Liver (tissue), 9 donors: ENCODE measurements around the gene KIF5A. TPM values are rescaled to one million over a fixed set of nuclear protein-coding genes. Genes with fewer than 3 reads are reported as not detected.

Source experiments
- DNase-seq: peaks from one replicate; pipeline ENCODE4 v3.0.0-alpha.2; 2017; ENCODE audit warnings: low spot score
- H3K27ac ChIP-seq, 2 donors: one replicate each; pipeline ENCODE4 v1.7.0; 2013; ENCODE audit warnings: inconsistent platforms in 2 of 2, low read length in 2 of 2, control low read depth in 1 of 2, low read depth in 1 of 2, mild to moderate bottlenecking in 1 of 2
- H3K27me3 ChIP-seq, 4 donors: one replicate each; pipeline versions ENCODE4 v1.6.1 to v1.7.0; 2013; ENCODE audit warnings: low read length in 3 of 4, inconsistent platforms in 1 of 4, mild to moderate bottlenecking in 1 of 4, moderate library complexity in 1 of 4; ENCODE audit not compliant: control insufficient read depth in 4 of 4, insufficient read depth in 4 of 4
- H3K36me3 ChIP-seq, 4 donors: one replicate each; pipeline versions ENCODE4 v1.6.1 to v1.7.0; 2013; ENCODE audit warnings: low read length in 3 of 4, mild to moderate bottlenecking in 3 of 4, low read depth in 1 of 4, moderate library complexity in 1 of 4; ENCODE audit not compliant: control insufficient read depth in 4 of 4, insufficient read depth in 3 of 4
- H3K4me1 ChIP-seq, 4 donors: one replicate each; pipeline versions ENCODE4 v1.6.1 to v1.7.0; 2013; ENCODE audit warnings: low read length in 3 of 4, mild to moderate bottlenecking in 3 of 4, moderate library complexity in 1 of 4; ENCODE audit not compliant: control insufficient read depth in 4 of 4, insufficient read depth in 4 of 4
- H3K4me3 ChIP-seq, 3 donors: one replicate each; pipeline versions ENCODE4 v1.6.1 to v1.7.0; 2013; ENCODE audit warnings: low read length in 3 of 3, control low read depth in 1 of 3, low read depth in 1 of 3, mild to moderate bottlenecking in 1 of 3
- H3K9ac ChIP-seq, 2 donors: one replicate each; pipeline ENCODE4 v1.7.0; 2013; ENCODE audit warnings: low read length in 2 of 2, mild to moderate bottlenecking in 2 of 2, moderate library complexity in 2 of 2, control low read depth in 1 of 2, low read depth in 1 of 2
- H3K9me3 ChIP-seq, 4 donors: one replicate each; pipeline versions ENCODE4 v1.6.1 to v1.7.0; 2013; ENCODE audit warnings: low read length in 3 of 4; ENCODE audit not compliant: control insufficient read depth in 4 of 4
- EGR1 ChIP-seq, 2 donors: IDR thresholded peaks; 2 replicates each; pipeline ENCODE4 v1.6.1; 2016 to 2018; ENCODE audit warnings: antibody characterized with exemption in 2 of 2, low read depth in 2 of 2
- FOXA1 ChIP-seq: IDR thresholded peaks from 2 replicates; pipeline ENCODE4 v1.6.1; 2016; ENCODE audit warnings: antibody characterized with exemption
- FOXA2 ChIP-seq: IDR thresholded peaks from 2 replicates; pipeline ENCODE4 v1.6.1; 2016; ENCODE audit warnings: antibody characterized with exemption
- GABPA ChIP-seq, 2 donors: IDR thresholded peaks in 1 of 2; conservative IDR thresholded peaks in 1 of 2; 2 replicates each; pipeline ENCODE4 v1.6.1; 2016; ENCODE audit warnings: antibody characterized with exemption in 2 of 2, mild to moderate bottlenecking in 1 of 2, moderate library complexity in 1 of 2
- HNF4A ChIP-seq, 2 donors: conservative IDR thresholded peaks; 2 replicates each; pipeline ENCODE4 v1.6.1; 2016; ENCODE audit warnings: antibody characterized with exemption in 2 of 2, mild to moderate bottlenecking in 2 of 2
- HNF4G ChIP-seq: IDR thresholded peaks from 2 replicates; pipeline ENCODE4 v1.6.1; 2016; ENCODE audit warnings: antibody characterized with exemption
- JUND ChIP-seq, 2 donors: IDR thresholded peaks; 2 replicates each; pipeline ENCODE4 v1.6.1; 2016; ENCODE audit warnings: antibody characterized with exemption in 2 of 2
- MAX ChIP-seq: IDR thresholded peaks from 2 replicates; pipeline ENCODE4 v1.6.1; 2016; ENCODE audit warnings: antibody characterized with exemption
- RAD21 ChIP-seq, 2 donors: IDR thresholded peaks; 2 replicates each; pipeline ENCODE4 v1.6.1; 2016; ENCODE audit warnings: antibody characterized with exemption in 2 of 2, mild to moderate bottlenecking in 2 of 2
- REST ChIP-seq: IDR thresholded peaks from 2 replicates; pipeline ENCODE4 v1.6.1; 2016; ENCODE audit warnings: antibody characterized with exemption, mild to moderate bottlenecking
- RXRA ChIP-seq, 2 donors: IDR thresholded peaks; 2 replicates each; pipeline ENCODE4 v1.6.1; 2017 to 2018; ENCODE audit warnings: antibody characterized with exemption in 2 of 2, mild to moderate bottlenecking in 1 of 2
- SP1 ChIP-seq: IDR thresholded peaks from 2 replicates; pipeline ENCODE4 v1.6.1; 2018; ENCODE audit warnings: antibody characterized with exemption, mild to moderate bottlenecking
- YY1 ChIP-seq: IDR thresholded peaks from 2 replicates; pipeline ENCODE4 v1.6.1; 2016; ENCODE audit warnings: antibody characterized with exemption, mild to moderate bottlenecking
- ZBTB33 ChIP-seq: IDR thresholded peaks from 2 replicates; pipeline ENCODE4 v1.6.1; 2016; ENCODE audit warnings: antibody characterized with exemption
- WGBS: extraction: QIAGEN DNeasy Blood & Tissue Kit; methylation state at CpG from one replicate; pipeline ENCODE4 v1.1.7; 2013; 5-methylcytosine and 5-hydroxymethylcytosine counted together
- polyA plus RNA-seq, 2 donors: library from polyadenylated mRNA; stranded (reverse) in 1 of 2; unstranded in 1 of 2; fragments of 200-250 nt in 1 of 2; fragments of >200 nt in 1 of 2; fragmentation: Nextera tagmentation in 1 of 2; extraction: Ambion mirVana in 1 of 2; gene quantifications; one replicate each; pipeline versions ENCODE4 v1.2.1 to v1.2.3, GENCODE V29; 2013 to 2015
- total RNA-seq, 2 donors: library from RNA; depleted of rRNA; stranded (reverse); fragments of >200 nt; gene quantifications; one replicate each; pipeline ENCODE4 v1.2.3, GENCODE V29; 2014
- donor health status: healthy.
- donor health status: healthy.
- donor health status: healthy.
- donor health status: healthy.
- donor health status: healthy.

KIF5A gene
- total and polyA plus RNA-seq, 4 donors = 0.01 to 0.42 TPM; not detected in 2

GRCh38 chr12:57627501-57628279 is 77.8 kb downstream of the KIF5A start:
- Histone ChIP-seq H3K27ac (no peak overlapping the region), H3K9ac (no peak overlapping the region), H3K4me3 (no peak overlapping the region), H3K9me3 (no peaks in the 10 kb centered on the region), H3K36me3 (no peaks in the 10 kb centered on the region), H3K4me1 (peaks cover 6 to 17% (median 8%) of the 10 kb centered on the region in 4 donors), H3K27me3 (peaks cover 11 to 21% (median 16%) of the 10 kb centered on the region in 4 donors)
- DNase-seq = peak; percentile 33
- 8% methylated on average over 67 of the region's 67 CpGs for WGBS
- TF ChIP-seq REST (no peak), YY1 (no peak), HNF4G (no peak), JUND (IDR thresholded peaks at IDR 0.05) (no peak), HNF4A (conservative IDR thresholded peaks at IDR 0.05) (no peak), RXRA (IDR thresholded peaks at IDR 0.05) (no peak), FOXA1 (no peak), GABPA (IDR thresholded peaks at IDR 0.05 in 1 of 2, conservative IDR thresholded peaks at IDR 0.05 in 1 of 2) (no peak), EGR1 (IDR thresholded peaks at IDR 0.05; ENCODE audit: low read depth in 2 of 2) (no peak)

GRCh38 chr12:57628280-57629191 is 78.7 kb downstream of the KIF5A start:
- peaks cover 12 to 18% (median 16%) of the 10 kb centered on the region in 4 donors for H3K27me3 ChIP-seq
- no peaks in the 10 kb centered on the region for H3K9me3 ChIP-seq
- TF ChIP-seq EGR1 (IDR thresholded peaks at IDR 0.05; ENCODE audit: low read depth in 2 of 2) (no peak), JUND (IDR thresholded peaks at IDR 0.05) (no peak), HNF4G (no peak), SP1 (no peak)
- H3K36me3 ChIP-seq = no peaks in the 10 kb centered on the region
- DNase-seq = no peak
- WGBS = 50% methylated on average over 29 of the region's 29 CpGs
- no peak overlapping the region for H3K27ac ChIP-seq
- no peak overlapping the region for H3K9ac ChIP-seq
- H3K4me3 ChIP-seq = no peak overlapping the region
- H3K4me1 ChIP-seq = peaks cover 6 to 23% (median 11%) of the 10 kb centered on the region in 4 donors

- H3K27ac ChIP-seq = no peak overlapping the region
- peaks cover 13 to 18% (median 15%) of the 10 kb centered on the region in 4 donors for H3K27me3 ChIP-seq
- no peak for DNase-seq
- no peaks in the 10 kb centered on the region for H3K9me3 ChIP-seq
- WGBS = 91% methylated on average over 5 of the region's 5 CpGs
- H3K4me3 ChIP-seq = no peak overlapping the region
- H3K4me1 ChIP-seq = peaks cover 6 to 23% (median 11%) of the 10 kb centered on the region in 4 donors
- H3K36me3 ChIP-seq = no peaks in the 10 kb centered on the region
- no peak overlapping the region for H3K9ac ChIP-seq
- TF ChIP-seq MAX (no peak), HNF4A (conservative IDR thresholded peaks at IDR 0.05) (no peak), EGR1 (IDR thresholded peaks at IDR 0.05; ENCODE audit: low read depth in 2 of 2) (no peak), SP1 (no peak), HNF4G (no peak), ZBTB33 (no peak), RAD21 (IDR thresholded peaks at IDR 0.05) (no peak), REST (no peak), JUND (IDR thresholded peaks at IDR 0.05) (no peak), FOXA1 (no peak), RXRA (IDR thresholded peaks at IDR 0.05) (no peak), FOXA2 (no peak)
These were observed 80.1 kb downstream of the KIF5A start for GRCh38 chr12:57629897-57630471.
